Tibial nerve (tissue), 4 donors: ENCODE data around the gene APOLD1. TPM values are rescaled to one million over a fixed set of nuclear protein-coding genes. Genes with fewer than 3 reads are reported as not detected.

Source experiments
- DNase-seq, 2 donors: peaks; one replicate each; pipeline ENCODE4 v3.0.0-alpha.2; 2019; ENCODE audit warnings: low spot score in 2 of 2
- H3K27ac ChIP-seq, 4 donors: fragments of 200-600 bp; sonication (generic) in 3 of 4; one replicate each; pipeline ENCODE4 v1.5.1; 2017 to 2019; ENCODE audit warnings: mild to moderate bottlenecking in 1 of 4
- H3K27me3 ChIP-seq, 2 donors: fragments of 200-600 bp; sonication (generic) in 1 of 2; one replicate each; pipeline versions ENCODE4 v1.5.1 to v1.6.0; 2017 to 2019
- H3K36me3 ChIP-seq, 3 donors: fragments of 200-600 bp; sonication (generic); one replicate each; pipeline ENCODE4 v1.5.1; 2018 to 2019
- H3K4me1 ChIP-seq, 4 donors: fragments of 200-600 bp; sonication (generic) in 3 of 4; one replicate each; pipeline ENCODE4 v1.5.1; 2017 to 2019
- H3K4me3 ChIP-seq, 4 donors: fragments of 200-600 bp; sonication (generic) in 3 of 4; one replicate each; pipeline ENCODE4 v1.5.1; 2017 to 2019; ENCODE audit warnings: mild to moderate bottlenecking in 1 of 4, moderate library complexity in 1 of 4
- H3K9me3 ChIP-seq, 4 donors: fragments of 200-600 bp; sonication (generic) in 3 of 4; one replicate each; pipeline ENCODE4 v1.5.1; 2017 to 2019
- CTCF ChIP-seq, 5 experiments: fragments of 200-600 bp in 3 of 5; fragments of 450-650 bp in 2 of 5; sonication (generic) in 3 of 5; IDR thresholded peaks; one replicate each; pipeline ENCODE4 v1.5.1; 2016 to 2019; ENCODE audit warnings: antibody characterized with exemption in 5 of 5, mild to moderate bottlenecking in 3 of 5, moderate library complexity in 2 of 5
- EP300 ChIP-seq, 2 donors: sonication (generic); formaldehyde crosslinking; IDR thresholded peaks; one replicate each; pipeline ENCODE4 v1.6.1; 2017; ENCODE audit warnings: antibody characterized with exemption in 2 of 2, mild to moderate bottlenecking in 1 of 2
- POLR2A ChIP-seq, 2 donors: fragments of 450-650 bp; IDR thresholded peaks; one replicate each; pipeline ENCODE4 v1.6.1; 2017; ENCODE audit warnings: antibody characterized with exemption in 2 of 2, mild to moderate bottlenecking in 2 of 2, moderate library complexity in 2 of 2
- WGBS, 2 donors: methylation state at CpG; one replicate each; pipeline ENCODE4 v1.1.5; 2018; 5-methylcytosine and 5-hydroxymethylcytosine counted together
- total RNA-seq, 4 donors: library from RNA; depleted of rRNA; stranded (reverse); fragments of >200 nt; gene quantifications; one replicate each; pipeline ENCODE4 v1.1.0, GENCODE V29; 2016

The APOLD1 gene
- total RNA-seq, 4 donors from 2014 or later: 43.7 to 138 (median 83.9) TPM

- H3K36me3 ChIP-seq: peaks cover 3 to 84% (median 49%) of the 10 kb centered on the region in 3 donors
- H3K4me3 ChIP-seq: no peak overlapping the region
- H3K27me3 ChIP-seq: no peaks in the 10 kb centered on the region
- no peak for DNase-seq
- no peaks in the 10 kb centered on the region for H3K9me3 ChIP-seq
- no peak overlapping the region for H3K27ac ChIP-seq
- TF ChIP-seq CTCF (IDR thresholded peaks at IDR 0.05): no peak
- no peak for TF ChIP-seq POLR2A (IDR thresholded peaks at IDR 0.05)
- no peak for TF ChIP-seq EP300 (IDR thresholded peaks at IDR 0.05)
- 66 to 70% methylated on average over 2 of the region's 2 CpGs for WGBS, 2 donors
- peaks cover 0 to 13% (median 2%) of the 10 kb centered on the region in 4 donors for H3K4me1 ChIP-seq
Measured at GRCh38 chr12:12823300-12823699, 37.8 kb downstream of the APOLD1 start.

GRCh38 chr12:12823811-12824210, 38.4 kb downstream of the APOLD1 start:
- Histone ChIP-seq H3K36me3 (peaks cover 5 to 84% (median 49%) of the 10 kb centered on the region in 3 donors), H3K4me1 (peaks cover 0 to 13% (median 2%) of the 10 kb centered on the region in 4 donors), H3K27ac (no peak overlapping the region), H3K9me3 (no peaks in the 10 kb centered on the region), H3K27me3 (no peaks in the 10 kb centered on the region), H3K4me3 (no peak overlapping the region)
- WGBS, 2 donors: 94 to 98% methylated on average over 5 of the region's 5 CpGs
- TF ChIP-seq CTCF (IDR thresholded peaks at IDR 0.05) (no peak), EP300 (IDR thresholded peaks at IDR 0.05) (no peak), POLR2A (IDR thresholded peaks at IDR 0.05) (no peak)
- no peak for DNase-seq

- Histone ChIP-seq H3K27me3 (no peaks in the 10 kb centered on the region), H3K9me3 (no peaks in the 10 kb centered on the region), H3K27ac (no peak overlapping the region), H3K4me1 (no peaks in the 10 kb centered on the region), H3K4me3 (no peak overlapping the region), H3K36me3 (peaks cover 0 to 51% (median 0%) of the 10 kb centered on the region in 3 donors)
- no peak for DNase-seq
- 86 to 92% methylated on average over 7 of the region's 7 CpGs for WGBS, 2 donors
- TF ChIP-seq CTCF (IDR thresholded peaks at IDR 0.05) (no peak), EP300 (IDR thresholded peaks at IDR 0.05) (no peak), POLR2A (IDR thresholded peaks at IDR 0.05) (no peak)
Measured at GRCh38 chr12:12835378-12836146, 50.1 kb downstream of the APOLD1 start.

- no peaks in the 10 kb centered on the region for H3K9me3 ChIP-seq
- H3K27me3 ChIP-seq: no peaks in the 10 kb centered on the region
- 82 to 87% methylated on average over 6 of the region's 6 CpGs for WGBS, 2 donors
- H3K36me3 ChIP-seq: peaks cover 0 to 42% (median 0%) of the 10 kb centered on the region in 3 donors
- H3K4me3 ChIP-seq: no peak overlapping the region
- no peaks in the 10 kb centered on the region for H3K4me1 ChIP-seq
- H3K27ac ChIP-seq: no peak overlapping the region
- TF ChIP-seq POLR2A (IDR thresholded peaks at IDR 0.05) (no peak), CTCF (IDR thresholded peaks at IDR 0.05) (no peak), EP300 (IDR thresholded peaks at IDR 0.05) (no peak)
- no peak for DNase-seq
Measured at GRCh38 chr12:12836571-12836970, 51.1 kb downstream of the APOLD1 start.

GRCh38 chr12:12837025-12837812, 51.8 kb downstream of the APOLD1 start:
- Histone ChIP-seq H3K9me3 (no peaks in the 10 kb centered on the region), H3K4me3 (no peak overlapping the region), H3K4me1 (no peaks in the 10 kb centered on the region), H3K27ac (no peak overlapping the region), H3K27me3 (no peaks in the 10 kb centered on the region), H3K36me3 (peaks cover 0 to 35% (median 0%) of the 10 kb centered on the region in 3 donors)
- 47 to 55% methylated on average over 15 of the region's 15 CpGs for WGBS, 2 donors
- TF ChIP-seq EP300 (IDR thresholded peaks at IDR 0.05): no peak
- TF ChIP-seq CTCF (IDR thresholded peaks at IDR 0.05): peak; percentile 27 to 59 (median 36)
- TF ChIP-seq POLR2A (IDR thresholded peaks at IDR 0.05): no peak
- no peak for DNase-seq
